Measurements from ENCODE around the gene CHD6.

DNA sequence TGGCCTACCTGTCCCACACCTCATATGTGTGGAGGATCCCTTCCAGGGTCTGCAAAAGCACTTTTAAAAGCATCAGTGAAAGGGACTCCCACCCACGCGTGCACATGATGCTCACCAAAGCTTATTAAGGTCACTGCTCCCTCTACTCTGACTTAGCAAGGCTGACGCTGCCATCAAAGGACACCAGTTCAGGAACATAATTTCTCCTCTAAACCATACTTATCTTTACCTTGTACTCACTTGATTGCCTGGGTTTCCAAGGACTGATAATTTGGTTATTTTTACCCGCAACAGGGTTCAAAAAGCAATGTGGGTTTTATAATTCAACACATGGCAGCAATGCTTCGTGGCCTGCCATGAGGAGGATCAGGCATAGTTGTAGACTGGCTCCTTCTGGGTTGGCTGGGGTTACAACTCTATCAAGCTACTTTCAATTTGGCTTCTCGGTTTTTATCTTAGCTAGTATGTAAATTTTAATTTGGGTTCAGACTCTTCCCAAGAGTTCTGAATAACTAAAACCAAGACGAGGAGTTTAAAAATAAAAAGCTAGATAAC is 199.4 kb downstream of the CHD6 start:
- TF ChIP-seq POLR2A (IDR thresholded peaks at IDR 0.05; ENCODE audit: low read depth, low read length) (no peak), TAF1 (IDR thresholded peaks at IDR 0.05; ENCODE audit: low read depth, low read length) (no peak)

Data from GM12891 (cell line).